HL-60/S4 treated with phorbol 12-myristate 13-acetate at 8.2 ng/mL for 4 days and 3 days (cell line): ENCODE measurements around the gene AKT3.
"Not testable (repeated sequence)": the region's sequence is repeated elsewhere in the genome, so short reads cannot be mapped to it uniquely, and the experiment has no call there.

Experiments
- in situ Hi-C: fragments of 300-500 bp; cut with MboI; formaldehyde crosslinking; loops from 2 replicates; pipeline ENCODE4 v1.15.0; 2022; ENCODE audit warnings: low sequenced_read_pairs

Gene AKT3

GRCh38 chr1:243621973-243622372, 228.1 kb downstream of the AKT3 start:
- in situ Hi-C loops: no loop called here

DNA sequence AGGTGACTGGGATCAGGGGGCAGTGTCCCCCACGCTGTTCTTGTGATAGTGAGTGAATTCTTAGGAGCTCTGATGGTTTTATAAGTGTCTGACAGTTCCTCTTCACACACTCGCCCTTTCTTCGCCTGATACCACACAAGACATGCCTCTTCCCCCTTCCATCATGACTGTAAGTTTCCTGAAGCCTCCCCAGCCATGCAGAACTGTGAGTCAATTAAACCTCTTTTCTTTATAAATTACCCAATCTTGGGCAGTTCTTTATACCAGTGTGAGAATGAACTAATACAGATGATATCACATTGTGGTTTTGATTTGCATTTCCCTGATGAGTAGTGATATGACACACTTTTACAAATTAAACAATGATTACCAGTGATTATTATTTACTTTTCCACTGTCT, 229.9 kb downstream of the AKT3 start:
- in situ Hi-C loops: no loop called here

GRCh38 chr1:243609698-243610097, 240.3 kb downstream of the AKT3 start:
- in situ Hi-C loops: no loop called here

GRCh38 chr1:243605604-243606003, 244.4 kb downstream of the AKT3 start:
- in situ Hi-C loops: no loop called here

DNA sequence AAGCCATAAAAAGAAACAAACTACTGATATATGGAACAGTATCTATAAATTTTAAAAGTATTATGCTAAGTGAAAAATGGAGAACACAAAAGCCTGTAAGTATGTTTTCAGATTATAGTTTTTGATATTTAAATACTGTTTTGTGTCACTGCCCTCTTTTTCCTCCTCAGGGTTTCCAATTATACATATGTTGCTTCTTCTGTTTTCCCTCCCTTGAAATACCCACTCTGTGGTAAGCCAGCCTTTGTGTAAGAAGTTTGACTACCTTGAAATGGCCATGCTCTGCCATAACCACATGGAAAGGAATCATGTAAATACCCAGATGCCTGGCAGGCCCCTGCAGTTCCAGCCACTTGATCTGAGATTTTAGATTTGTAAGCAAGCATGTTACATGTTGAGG, 248.3 kb downstream of the AKT3 start:
- in situ Hi-C loops: no loop called here

- in situ Hi-C loops: no loop called here
These were observed 251.6 kb downstream of the AKT3 start for GRCh38 chr1:243598433-243598832.

- in situ Hi-C loops: no loop called here
These were observed 252.7 kb downstream of the AKT3 start for GRCh38 chr1:243597383-243597782.

DNA sequence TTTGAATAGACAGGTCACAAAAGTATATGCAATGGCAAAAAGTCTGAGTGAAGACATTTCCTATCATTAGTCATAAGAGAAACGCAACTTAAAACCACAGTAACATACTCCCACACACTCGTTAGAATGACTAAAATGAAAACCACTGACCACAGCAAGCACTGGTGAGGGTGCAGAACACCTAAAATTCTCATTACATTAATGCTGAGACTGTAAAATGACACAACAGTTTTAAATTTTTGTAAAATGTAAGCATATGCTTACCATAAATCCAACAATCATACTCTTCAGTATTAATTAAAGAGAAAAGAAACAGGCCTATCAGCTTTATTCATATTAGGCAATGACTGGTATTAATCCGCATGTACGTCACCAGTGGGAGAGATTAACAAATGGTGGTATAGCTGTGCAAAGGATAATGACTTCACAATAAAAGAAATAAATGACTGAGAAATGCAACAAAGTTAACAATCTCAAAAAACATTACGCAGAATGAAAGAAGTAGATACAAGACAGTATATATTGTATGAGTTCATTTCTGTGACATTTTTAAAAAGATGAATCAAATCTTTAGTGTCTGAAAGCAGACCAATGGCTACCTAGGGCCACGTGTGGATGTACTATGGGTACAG, 253.5 kb downstream of the AKT3 start:
- in situ Hi-C loops: no loop called here

DNA sequence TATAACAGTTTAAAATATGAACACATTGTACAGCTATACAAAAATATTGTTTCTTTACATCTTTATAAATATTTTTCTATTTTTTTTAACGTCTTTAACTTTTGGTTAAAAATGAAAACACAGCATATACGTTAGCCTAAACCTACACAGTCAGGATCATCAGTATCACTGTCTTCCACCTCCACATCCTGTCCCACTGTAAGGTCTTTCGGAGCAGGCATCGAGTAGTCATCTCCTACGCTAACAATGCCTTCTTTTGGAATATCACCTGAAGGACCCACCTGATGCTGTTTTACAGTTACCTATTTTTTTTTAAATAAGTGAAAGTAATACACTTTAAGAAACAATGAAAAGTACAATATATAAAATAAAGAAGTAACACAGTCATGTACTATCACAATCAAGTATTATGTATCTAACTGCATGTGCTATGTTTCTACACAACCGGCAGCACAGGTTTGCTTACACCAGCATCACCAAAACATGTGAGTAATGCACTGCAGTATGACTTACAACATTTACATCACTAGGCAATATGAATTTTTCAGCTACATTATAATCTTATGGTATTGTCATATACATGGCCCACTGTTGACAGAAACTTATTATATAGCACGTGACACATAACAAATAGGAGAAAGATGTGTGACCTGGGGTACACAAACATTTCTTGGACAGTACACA, 254.4 kb downstream of the AKT3 start:
- in situ Hi-C loops: no loop called here

- in situ Hi-C loops: no loop called here
These were observed 255.6 kb downstream of the AKT3 start for GRCh38 chr1:243594455-243594854.

DNA sequence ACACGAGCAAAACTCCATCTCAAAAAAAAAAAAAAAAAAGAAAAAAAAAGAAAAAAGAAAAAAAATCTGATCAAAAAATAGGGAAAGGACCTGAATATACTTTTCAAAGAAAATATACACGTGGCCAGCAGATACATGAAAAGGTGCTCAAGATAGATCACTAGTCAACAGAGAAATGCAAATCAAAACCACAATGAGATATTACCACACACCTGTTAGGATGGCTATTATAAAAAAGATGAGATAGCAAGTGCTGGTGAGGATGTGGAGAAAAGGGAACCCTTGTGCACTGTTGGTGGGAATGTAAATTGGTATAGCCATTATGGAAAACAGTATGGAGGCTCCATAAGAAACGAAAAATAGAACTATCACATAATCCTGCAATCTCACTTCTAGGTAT, 260.8 kb downstream of the AKT3 start:
- in situ Hi-C loops: not testable (repeated sequence)

GRCh38 chr1:243587823-243588560, 262.1 kb downstream of the AKT3 start:
- in situ Hi-C loops: no loop called here

GRCh38 chr1:243587285-243587684, 262.8 kb downstream of the AKT3 start:
- in situ Hi-C loops: no loop called here

- in situ Hi-C loops: no loop called here
These were observed 264.1 kb downstream of the AKT3 start for GRCh38 chr1:243585982-243586381.

GRCh38 chr1:243582326-243582725, 267.7 kb downstream of the AKT3 start:
- in situ Hi-C loops: no loop called here

DNA sequence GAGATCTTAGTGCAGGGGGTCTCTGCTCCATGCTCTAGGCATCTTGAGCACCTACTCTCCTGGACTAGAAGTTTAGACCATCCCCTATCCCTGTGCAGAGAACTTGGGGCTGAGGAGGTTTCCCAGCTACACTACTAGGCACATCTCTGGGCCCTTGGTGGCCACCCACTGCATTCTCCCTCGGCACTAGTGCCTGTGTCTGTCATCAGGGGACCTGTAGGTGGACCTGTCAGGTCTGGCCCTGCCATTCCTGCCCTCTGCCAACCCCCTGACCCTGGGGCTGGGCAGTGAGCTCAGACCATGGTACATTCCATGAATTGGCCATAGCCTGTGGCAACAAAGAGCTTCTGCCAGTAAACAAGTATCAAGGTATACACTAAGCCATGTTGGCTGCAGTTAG, 269.1 kb downstream of the AKT3 start:
- in situ Hi-C loops: no loop called here

DNA sequence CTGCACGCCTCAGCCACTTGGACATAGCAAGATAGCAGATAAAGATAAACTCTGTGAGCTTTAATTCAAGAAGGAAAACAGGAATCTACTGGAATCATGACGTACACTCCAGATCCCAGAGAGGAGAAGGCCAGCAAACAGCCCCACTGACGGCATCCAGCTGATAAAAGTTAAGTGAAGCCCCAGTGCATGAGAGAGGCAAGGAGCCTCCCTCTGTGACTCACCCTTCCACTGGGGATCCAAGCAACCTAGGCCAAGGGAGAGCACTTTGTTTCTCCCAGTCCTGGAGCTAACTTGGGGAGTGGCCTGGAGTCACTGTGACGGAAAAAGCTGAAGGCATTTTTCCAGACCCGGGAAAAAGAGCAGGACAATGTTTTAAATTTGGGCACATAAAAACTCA, 270.0 kb downstream of the AKT3 start:
- in situ Hi-C loops: no loop called here

DNA sequence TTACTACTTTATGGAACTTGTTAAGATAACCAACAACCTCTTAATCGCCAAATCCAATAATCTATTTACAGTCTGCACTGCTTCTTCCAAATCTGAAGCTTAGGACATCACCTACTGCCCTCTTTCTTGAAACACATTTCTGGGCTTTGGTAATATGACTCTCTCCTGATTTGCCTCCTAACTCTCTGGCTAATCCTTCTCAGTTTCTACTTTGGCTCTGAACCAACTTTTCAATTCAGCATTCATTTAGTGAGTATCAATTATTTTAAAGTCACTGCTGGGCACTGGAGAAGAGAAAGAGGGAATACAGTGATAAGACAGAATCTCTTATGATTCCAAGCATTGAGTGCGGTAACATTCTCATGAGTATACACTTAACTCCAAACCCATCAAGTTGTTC, 275.0 kb downstream of the AKT3 start:
- in situ Hi-C loops: no loop called here

GRCh38 chr1:243572940-243573339, 277.1 kb downstream of the AKT3 start:
- in situ Hi-C loops: no loop called here

DNA sequence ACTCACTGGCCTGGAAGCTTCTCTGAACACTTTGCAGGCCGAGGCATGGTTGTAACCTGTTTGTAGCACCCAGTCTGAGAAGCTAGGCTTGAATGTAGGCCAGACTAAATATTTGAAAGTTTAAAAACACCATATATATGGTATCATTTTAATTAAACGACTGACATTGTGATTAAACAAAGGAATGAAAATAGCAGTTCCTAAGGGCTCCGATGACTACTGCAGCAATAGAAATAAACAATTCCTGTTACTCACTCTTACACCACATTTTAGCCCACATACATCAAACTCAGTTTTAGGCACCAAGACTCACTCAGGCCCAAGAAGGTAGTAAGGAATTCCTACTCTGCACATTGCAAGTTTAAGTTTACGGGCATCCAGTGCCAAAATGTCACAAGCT, 281.2 kb downstream of the AKT3 start:
- in situ Hi-C loops: no loop called here

- in situ Hi-C loops: no loop called here
These were observed 285.2 kb downstream of the AKT3 start for GRCh38 chr1:243564814-243565213.

- in situ Hi-C loops: no loop called here
These were observed 286.3 kb downstream of the AKT3 start for GRCh38 chr1:243563732-243564131.
